HG02759 (cell line): ENCODE measurements around the gene SLC7A6OS.
A peak's percentile ranks its signal among the peaks of the same experiment; 100 is the strongest.

Experiments
- ATAC-seq: cut with Tn5 transposase; IDR thresholded peaks from one replicate; pipeline ENCODE4 v1.9.1; 2021; ENCODE audit warnings: mild to moderate bottlenecking, moderate library complexity; ENCODE audit not compliant: unreplicated experiment

SLC7A6OS gene

GRCh38 chr16:68282064-68282452, 28.7 kb downstream of the SLC7A6OS start:
- no peak for ATAC-seq

GRCh38 chr16:68281368-68282063, 29.2 kb downstream of the SLC7A6OS start:
- no peak for ATAC-seq

- ATAC-seq, result no peak
Observed at GRCh38 chr16:68279726-68280558, 30.8 kb downstream of the SLC7A6OS start.

- ATAC-seq, result no peak
Observed at GRCh38 chr16:68276223-68276622, 34.5 kb downstream of the SLC7A6OS start.

- peak; percentile 64 for ATAC-seq
Observed at GRCh38 chr16:68275611-68276191, 35.0 kb downstream of the SLC7A6OS start.

GRCh38 chr16:68274441-68274840, 36.3 kb downstream of the SLC7A6OS start:
- ATAC-seq, result no peak

GRCh38 chr16:68273896-68274295, 36.9 kb downstream of the SLC7A6OS start:
- ATAC-seq, result no peak

GRCh38 chr16:68273459-68273858, 37.3 kb downstream of the SLC7A6OS start:
- no peak for ATAC-seq

- no peak for ATAC-seq
Observed at GRCh38 chr16:68272507-68273209, 38.1 kb downstream of the SLC7A6OS start.

GRCh38 chr16:68270353-68270752, 40.4 kb downstream of the SLC7A6OS start:
- ATAC-seq, result no peak

- no peak for ATAC-seq
Observed at GRCh38 chr16:68269793-68270192, 41.0 kb downstream of the SLC7A6OS start.

GRCh38 chr16:68267612-68268405, 42.9 kb downstream of the SLC7A6OS start:
- ATAC-seq, result no peak

- ATAC-seq, result no peak
Observed at GRCh38 chr16:68265078-68265920, 45.4 kb downstream of the SLC7A6OS start.

- ATAC-seq, result peak; percentile 73
Observed at GRCh38 chr16:68264128-68265077, 46.3 kb downstream of the SLC7A6OS start, which contains the start of gene SLC7A6. TSS of gene SLC7A6 (plus strand) at chr16:68264526. CDS start at chr16:68274727, 10,201 bp downstream.

GRCh38 chr16:68263559-68264127, 47.1 kb downstream of the SLC7A6OS start:
- ATAC-seq, result no peak

- ATAC-seq, result no peak
Observed at GRCh38 chr16:68259007-68259825, 51.5 kb downstream of the SLC7A6OS start.
